Neural progenitor cell (in vitro differentiated cells): Measurements from ENCODE around the gene RHOD.

ENCODE experiments used
- CTCF ChIP-seq: fragments of 200-600 bp; sonication (generic); IDR thresholded peaks from 2 replicates; pipeline ENCODE4 v1.5.1; 2017; ENCODE audit warnings: antibody characterized with exemption, mild to moderate bottlenecking
- EZH2 ChIP-seq: fragments of 200-600 bp; sonication (generic); IDR thresholded peaks from 2 replicates; pipeline ENCODE4 v1.6.1; 2017; ENCODE audit warnings: antibody characterized with exemption, mild to moderate bottlenecking, moderate library complexity
- EZH2phosphoT487 ChIP-seq: fragments of 200-600 bp; sonication (generic); IDR thresholded peaks from 2 replicates; pipeline ENCODE4 v1.6.1; 2017; ENCODE audit warnings: antibody characterized with exemption

- TF ChIP-seq CTCF = no peak
- no peak for TF ChIP-seq EZH2
- no peak for TF ChIP-seq EZH2phosphoT487
Observed at GRCh38 chr11:67024966-67025365, 31.7 kb upstream of the RHOD start.
